ENCODE data around the gene FLRT1. TPM values are rescaled to one million over a fixed set of nuclear protein-coding genes. Genes with fewer than 3 reads are reported as not detected.

The FLRT1 gene
- total RNA-seq, 1 experiment from 2014 or later: 0.44 TPM

GRCh38 chr11:64064374-64065140, 28.8 kb downstream of the FLRT1 start:
- Histone ChIP-seq H3K36me3 (ENCODE audit: low read depth) (no peaks in the 10 kb centered on the region), H3K9me2 (ENCODE audit: insufficient read depth) (no peaks in the 10 kb centered on the region), H3K4me3 (no peak overlapping the region), H3K4me1 (replicated peaks; ENCODE audit: insufficient read depth) (no peaks in the 10 kb centered on the region), H3K79me2 (ENCODE audit: low read depth) (no peaks in the 10 kb centered on the region), H3K4me2 (no peak overlapping the region), H3K27me3 (ENCODE audit: insufficient read depth, low read depth) (no peaks in the 10 kb centered on the region), H2AFZ (no peak overlapping the region), H3K9me3 (ENCODE audit: insufficient read depth, low read depth) (no peaks in the 10 kb centered on the region), H3F3A (ENCODE audit: insufficient read depth, low read depth) (no peaks in the 10 kb centered on the region), H4K20me1 (ENCODE audit: insufficient read depth) (peaks cover 42% of the 10 kb centered on the region), H3K27ac (no peak overlapping the region)
- TF ChIP-seq EZH2 (IDR thresholded peaks at IDR 0.05; ENCODE audit: low read depth) (no peak), CTCF (conservative IDR thresholded peaks at IDR 0.05) (no peak)
- ChIA-PET POLR2A (ENCODE audit: unreplicated experiment) (no interaction called here), CTCF (no interaction called here)
- intact Hi-C loops (cut with micrococcal nuclease; ENCODE audit: unreplicated experiment): no loop called here
- BruUV-seq (replicated peaks): no TSS peak
- DNase-seq: no peak

DNA sequence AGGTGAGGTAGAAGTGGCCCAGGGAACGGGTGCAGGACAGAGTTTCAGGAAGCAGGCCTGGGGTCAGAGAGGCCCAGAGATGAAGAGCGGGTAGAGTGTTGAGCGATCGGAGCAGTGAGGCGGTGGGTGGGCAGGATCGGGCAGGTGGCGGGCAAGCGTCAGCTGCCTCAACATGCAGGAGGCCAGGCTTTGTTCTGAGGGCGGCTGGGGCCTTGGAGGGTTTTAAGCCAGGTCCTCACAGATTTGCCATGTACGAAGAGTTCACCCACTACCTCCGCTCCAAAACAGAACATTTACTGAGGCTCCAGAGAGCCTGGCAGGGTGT, 29.4 kb downstream of the FLRT1 start:
- no peaks in the 10 kb centered on the region for H3K4me1 ChIP-seq (replicated peaks; ENCODE audit: insufficient read depth)

GRCh38 chr11:64065712-64066111, 30.0 kb downstream of the FLRT1 start:
- no TSS peak for BruUV-seq (replicated peaks)
- no peak overlapping the region for H2AFZ ChIP-seq
- H4K20me1 ChIP-seq (ENCODE audit: insufficient read depth): peaks cover 45% of the 10 kb centered on the region
- no peaks in the 10 kb centered on the region for H3K36me3 ChIP-seq (ENCODE audit: low read depth)
- no peaks in the 10 kb centered on the region for H3K4me1 ChIP-seq (replicated peaks; ENCODE audit: insufficient read depth)
- no peaks in the 10 kb centered on the region for H3F3A ChIP-seq (ENCODE audit: insufficient read depth, low read depth)
- no peaks in the 10 kb centered on the region for H3K79me2 ChIP-seq (ENCODE audit: low read depth)
- CTCF ChIA-PET: no interaction called here
- no peaks in the 10 kb centered on the region for H3K27me3 ChIP-seq (ENCODE audit: insufficient read depth, low read depth)
- no peak overlapping the region for H3K27ac ChIP-seq
- no peak for DNase-seq
- POLR2A ChIA-PET (ENCODE audit: unreplicated experiment): no interaction called here
- no peaks in the 10 kb centered on the region for H3K9me3 ChIP-seq (ENCODE audit: insufficient read depth, low read depth)
- TF ChIP-seq CTCF (conservative IDR thresholded peaks at IDR 0.05): no peak
- no peak for TF ChIP-seq EZH2 (IDR thresholded peaks at IDR 0.05; ENCODE audit: low read depth)
- intact Hi-C loops (cut with micrococcal nuclease; ENCODE audit: unreplicated experiment): no loop called here
- H3K9me2 ChIP-seq (ENCODE audit: insufficient read depth): no peaks in the 10 kb centered on the region
- H3K4me3 ChIP-seq: no peak overlapping the region
- no peak overlapping the region for H3K4me2 ChIP-seq

More for the DNA sequence above, 29.4 kb downstream of the FLRT1 start:
- Histone ChIP-seq H3F3A (ENCODE audit: insufficient read depth, low read depth) (no peaks in the 10 kb centered on the region), H3K27ac (no peak overlapping the region), H3K36me3 (ENCODE audit: low read depth) (no peaks in the 10 kb centered on the region), H3K9me2 (ENCODE audit: insufficient read depth) (no peaks in the 10 kb centered on the region), H4K20me1 (ENCODE audit: insufficient read depth) (peaks cover 42% of the 10 kb centered on the region), H3K27me3 (ENCODE audit: insufficient read depth, low read depth) (no peaks in the 10 kb centered on the region), H3K4me3 (no peak overlapping the region), H3K9me3 (ENCODE audit: insufficient read depth, low read depth) (no peaks in the 10 kb centered on the region), H2AFZ (no peak overlapping the region), H3K4me2 (no peak overlapping the region), H3K79me2 (ENCODE audit: low read depth) (no peaks in the 10 kb centered on the region)
- DNase-seq: no peak
- BruUV-seq (replicated peaks): no TSS peak
- CTCF ChIA-PET: no interaction called here
- intact Hi-C loops (cut with micrococcal nuclease; ENCODE audit: unreplicated experiment): no loop called here
- POLR2A ChIA-PET (ENCODE audit: unreplicated experiment): no interaction called here
- TF ChIP-seq CTCF (conservative IDR thresholded peaks at IDR 0.05): no peak
